GM21447 (cell line): Measurements from ENCODE around the gene ABHD12.

Experiments used
- ATAC-seq: cut with Tn5 transposase; IDR thresholded peaks from one replicate; pipeline ENCODE4 v1.9.1; 2021; ENCODE audit not compliant: unreplicated experiment

The ABHD12 gene

DNA sequence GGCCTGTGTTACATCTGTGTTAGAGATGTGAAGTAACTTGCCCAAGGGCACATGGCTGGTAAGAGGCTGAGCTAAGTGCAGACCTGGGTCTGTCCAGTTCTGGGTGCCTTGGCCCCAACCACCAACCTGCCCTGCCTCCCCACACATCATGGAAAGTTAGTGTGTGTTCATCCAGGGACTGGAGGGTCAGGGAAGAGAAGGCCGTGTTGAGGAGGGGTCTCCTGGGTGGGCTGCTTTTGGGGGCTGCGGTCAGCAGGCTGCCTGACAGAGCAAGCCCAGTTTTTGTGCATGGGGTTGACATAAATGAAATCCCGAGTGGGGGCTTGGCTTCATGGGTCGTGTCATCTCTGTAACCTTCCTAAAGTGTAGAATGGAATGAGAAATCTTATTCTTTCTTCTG, 131.8 kb downstream of the ABHD12 start:
- no peak for ATAC-seq

DNA sequence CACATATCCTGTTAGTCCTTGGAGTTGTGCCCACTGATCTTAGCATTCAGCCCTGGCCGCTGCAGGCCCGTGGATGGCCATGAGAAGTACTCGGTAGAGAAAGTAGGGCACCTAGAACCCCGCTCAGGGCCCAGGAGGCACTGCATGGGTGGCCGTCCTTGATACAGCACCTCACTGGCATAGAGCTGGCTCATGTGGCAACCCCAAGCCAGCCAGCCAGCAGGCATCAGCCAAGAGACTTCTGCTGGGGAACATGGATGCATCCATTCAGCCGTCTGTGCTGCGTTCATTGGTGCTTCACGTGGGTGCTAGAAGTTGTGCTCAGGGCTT, 132.2 kb downstream of the ABHD12 start:
- ATAC-seq, result no peak

- no peak for ATAC-seq
These were observed 132.7 kb downstream of the ABHD12 start for GRCh38 chr20:25257756-25258475.

DNA sequence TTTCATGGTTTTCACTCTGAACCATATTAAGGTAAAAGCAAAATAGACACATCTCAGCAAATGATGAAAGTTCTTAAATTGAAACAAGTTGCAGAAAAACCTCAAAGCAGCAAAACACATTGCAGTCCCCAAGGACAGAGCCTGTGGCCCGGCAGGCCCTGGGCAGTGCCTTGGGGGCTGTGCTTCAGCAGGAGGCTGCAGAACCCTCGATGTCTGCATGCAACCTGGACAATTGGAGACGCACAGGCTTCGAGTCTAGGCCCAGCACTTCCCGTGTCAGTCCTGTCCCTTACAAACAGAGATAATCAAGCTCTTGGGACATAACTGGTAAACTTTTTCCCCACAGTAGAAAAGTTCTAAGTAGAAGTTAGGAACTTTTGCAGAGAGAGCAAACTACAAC, 133.5 kb downstream of the ABHD12 start:
- ATAC-seq, result no peak

DNA sequence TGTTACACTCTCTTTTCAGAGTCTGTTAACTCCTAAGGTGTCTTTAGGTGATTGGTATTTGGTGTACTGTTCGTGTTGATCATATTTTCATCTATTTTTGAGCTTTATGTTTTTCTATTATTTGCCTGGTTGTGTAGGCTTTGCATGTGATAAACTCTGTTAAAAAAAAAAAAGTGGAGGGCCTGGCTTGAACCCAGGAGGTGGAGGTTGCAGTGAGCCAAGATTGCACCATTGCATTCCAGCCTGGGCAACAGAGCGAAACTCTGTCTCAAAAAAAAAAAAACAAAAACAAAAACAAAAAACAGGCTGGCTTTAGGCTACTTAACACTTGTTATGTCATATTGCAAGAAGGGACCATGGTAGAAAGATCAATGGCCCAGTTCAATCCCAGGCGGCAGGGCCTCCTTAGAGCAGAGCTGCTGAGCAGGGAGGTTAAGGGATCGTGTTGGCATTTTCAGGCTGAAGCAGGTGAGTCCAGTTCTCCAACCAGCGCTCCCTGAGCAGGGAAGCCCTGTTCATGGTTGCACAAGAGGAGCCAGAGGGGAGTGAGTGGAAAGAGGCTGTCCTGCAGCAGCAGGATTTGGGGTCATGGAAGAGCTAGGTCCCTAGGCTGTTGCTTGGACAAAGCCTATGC, 134.3 kb downstream of the ABHD12 start:
- no peak for ATAC-seq

GRCh38 chr20:25254986-25255680, 135.5 kb downstream of the ABHD12 start:
- no peak for ATAC-seq

GRCh38 chr20:25254571-25254970, 136.1 kb downstream of the ABHD12 start:
- no peak for ATAC-seq

GRCh38 chr20:25253606-25254275, 136.9 kb downstream of the ABHD12 start:
- ATAC-seq, result no peak

DNA sequence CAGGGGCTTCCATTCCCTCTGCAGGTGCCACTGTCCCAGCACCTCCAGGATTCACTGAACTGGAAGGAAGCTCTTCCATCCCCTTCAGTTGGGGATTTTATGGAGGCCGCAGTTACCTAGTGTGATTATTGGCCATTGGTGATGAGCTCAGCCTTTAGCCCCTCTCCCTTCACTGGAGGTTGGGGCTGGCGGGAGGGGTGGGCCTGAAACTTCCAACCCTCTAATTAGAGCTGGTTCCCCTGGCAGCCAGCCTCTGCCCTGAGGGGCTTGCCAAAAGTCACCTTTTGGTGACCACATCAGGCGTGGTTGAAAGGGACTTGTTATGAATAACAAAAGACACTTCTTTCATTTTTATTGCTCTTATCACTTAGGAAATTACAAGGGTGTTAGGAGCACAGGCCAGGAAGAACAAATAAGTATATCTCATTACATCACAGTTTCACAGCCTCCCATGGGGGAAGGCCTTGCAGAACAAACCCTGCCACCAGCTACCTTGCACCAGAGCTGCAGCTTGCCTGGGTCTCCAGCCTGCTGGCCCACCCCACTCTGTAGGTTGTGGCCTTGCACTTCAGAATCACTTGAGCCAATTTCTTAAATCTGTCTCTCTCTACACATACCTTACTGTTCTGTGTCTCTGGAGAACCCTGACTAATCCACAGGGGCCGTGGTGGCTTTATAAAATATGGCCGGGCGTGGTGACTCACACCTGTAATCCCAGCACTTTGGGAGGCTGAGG, 137.8 kb downstream of the ABHD12 start:
- no peak for ATAC-seq

DNA sequence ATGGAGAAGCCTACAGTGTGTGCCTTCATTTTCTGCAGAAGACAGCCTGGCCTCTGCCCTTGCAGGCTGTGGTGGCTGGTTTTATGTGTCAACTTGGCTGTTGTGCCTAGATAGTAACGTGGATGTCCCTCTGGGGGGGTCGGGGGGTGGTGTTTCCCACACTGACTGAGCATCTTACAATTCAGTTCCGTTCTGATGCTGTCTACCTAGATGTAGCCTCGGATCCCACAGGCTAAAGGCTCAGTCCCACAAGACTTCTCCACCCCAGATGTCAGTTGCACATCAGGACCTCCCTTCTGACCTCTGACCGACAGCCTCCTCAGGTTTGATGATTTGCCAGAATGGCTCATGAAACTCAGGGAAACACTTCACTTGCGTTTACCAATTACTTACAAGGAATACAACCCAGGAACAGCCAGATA, 138.4 kb downstream of the ABHD12 start:
- no peak for ATAC-seq

GRCh38 chr20:25251558-25251957, 139.1 kb downstream of the ABHD12 start:
- no peak for ATAC-seq

DNA sequence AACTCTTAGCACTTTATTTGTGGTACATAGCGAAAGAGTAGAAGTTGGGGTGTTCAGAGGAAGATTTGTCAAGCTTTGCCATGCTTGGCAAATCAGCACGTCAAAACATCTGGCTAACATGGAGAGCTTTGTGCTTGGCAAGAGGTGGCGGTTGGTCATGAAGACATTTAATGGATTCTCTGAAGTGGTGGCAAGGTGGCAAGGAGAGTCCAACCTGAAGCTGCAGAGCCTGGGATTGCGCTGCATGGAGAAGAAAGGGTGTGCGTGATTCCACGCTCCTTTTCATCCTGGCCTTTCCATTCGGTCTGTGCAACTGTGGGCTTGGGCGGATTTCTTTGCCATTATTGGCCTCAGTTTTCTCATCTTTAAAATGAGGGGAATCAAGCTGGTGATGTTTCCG, 139.6 kb downstream of the ABHD12 start:
- no peak for ATAC-seq

DNA sequence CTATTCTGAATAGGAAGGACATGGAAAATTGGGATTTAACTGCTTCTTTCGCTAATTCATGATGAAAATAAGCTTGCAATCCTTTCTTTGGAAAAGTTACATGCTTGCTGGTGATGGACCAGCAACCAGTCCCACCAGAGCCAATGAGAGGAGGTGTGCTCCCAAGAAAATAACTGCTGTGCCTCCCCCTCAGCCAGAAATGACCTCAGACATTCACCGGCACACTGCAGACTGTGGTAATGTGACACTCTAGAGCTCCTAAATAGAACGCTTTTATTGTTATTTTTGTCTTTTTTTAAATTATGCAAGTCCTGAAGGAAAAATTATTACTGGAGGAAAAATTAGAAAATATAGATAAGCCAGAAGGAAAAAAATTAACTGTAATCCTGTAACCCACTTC, 140.1 kb downstream of the ABHD12 start:
- ATAC-seq, result no peak
